Naive thymus-derived CD4-positive, alpha-beta T cell (primary cell): ENCODE results near the gene SLC12A4. TPM values are rescaled to one million over a fixed set of nuclear protein-coding genes. Genes with fewer than 3 reads are reported as not detected.

ENCODE experiments used
- ATAC-seq: fragments of 150-1000 bp; cut with Tn5 transposase; 2 replicates; pipeline ENCODE4 v1.10.0; 2021; ENCODE audit warnings: mild to moderate bottlenecking, moderate library complexity
- CTCF ChIA-PET: fragments of 350-600 bp; sonication (Branson Sonifier 250); formaldehyde crosslinking; loops from one replicate; lab custom pipeline; 2021; ENCODE audit warnings: antibody characterized with exemption; lab: Charles Lee
- POLR2A ChIA-PET: fragments of 350-600 bp; sonication (Branson Sonifier 250); formaldehyde crosslinking; loops from one replicate; lab custom pipeline; 2021; ENCODE audit warnings: antibody characterized with exemption, inconsistent platforms; lab: Charles Lee
- DNase-seq, 9 donors: peaks; one replicate each; pipeline versions ENCODE4 v3.0.0 to v3.0.0-alpha.2; 2020 to 2022; ENCODE audit warnings: mixed read lengths in 1 of 9
- H3K27ac ChIP-seq: one replicate; pipeline ENCODE4 v1.7.0; 2013; ENCODE audit warnings: mild to moderate bottlenecking, low read depth, low read length, moderate library complexity
- H3K27me3 ChIP-seq, 2 donors: one replicate each; pipeline ENCODE4 v1.7.0; 2013; ENCODE audit warnings: low read length in 2 of 2, mild to moderate bottlenecking in 2 of 2, moderate library complexity in 2 of 2; ENCODE audit not compliant: control insufficient read depth in 2 of 2, insufficient read depth in 2 of 2
- H3K36me3 ChIP-seq, 3 experiments: 1 replicate in 2 of 3; 2 replicates in 1 of 3; pipeline ENCODE4 v1.7.0; 2013; ENCODE audit warnings: low read length in 3 of 3, mild to moderate bottlenecking in 3 of 3, moderate library complexity in 1 of 3; ENCODE audit not compliant: insufficient read depth in 3 of 3, control insufficient read depth in 2 of 3
- H3K4me1 ChIP-seq, 2 donors: one replicate each; pipeline ENCODE4 v1.7.0; 2013; ENCODE audit warnings: low read length in 2 of 2, mild to moderate bottlenecking in 2 of 2, moderate library complexity in 1 of 2; ENCODE audit not compliant: control insufficient read depth in 2 of 2, insufficient read depth in 2 of 2
- H3K4me3 ChIP-seq: 2 replicates; pipeline ENCODE4 v1.7.0; 2013; ENCODE audit warnings: mild to moderate bottlenecking, low read length
- H3K9me3 ChIP-seq, 3 experiments: 1 replicate in 2 of 3; 2 replicates in 1 of 3; pipeline ENCODE4 v1.7.0; 2013; ENCODE audit warnings: low read length in 3 of 3; ENCODE audit not compliant: control insufficient read depth in 2 of 3
- H3K27ac Mint-ChIP-seq, 9 donors: one replicate each; pipeline ENCODE4 v1.8.0; 2020 to 2022; ENCODE audit warnings: mixed read lengths in 9 of 9, mild to moderate bottlenecking in 8 of 9, moderate library complexity in 5 of 9, inconsistent platforms in 2 of 9
- H3K27me3 Mint-ChIP-seq, 5 donors: one replicate each; pipeline ENCODE4 v1.8.0; 2021 to 2022; ENCODE audit warnings: mixed read lengths in 5 of 5, mild to moderate bottlenecking in 1 of 5
- H3K36me3 Mint-ChIP-seq, 5 donors: one replicate each; pipeline ENCODE4 v1.8.0; 2020 to 2022; ENCODE audit warnings: mixed read lengths in 5 of 5, mild to moderate bottlenecking in 3 of 5, inconsistent platforms in 1 of 5
- H3K4me1 Mint-ChIP-seq, 7 donors: one replicate each; pipeline ENCODE4 v1.8.0; 2020 to 2022; ENCODE audit warnings: mixed read lengths in 7 of 7, mild to moderate bottlenecking in 3 of 7, inconsistent platforms in 1 of 7
- H3K4me3 Mint-ChIP-seq, 10 donors: one replicate each; pipeline ENCODE4 v1.8.0; 2020 to 2022; ENCODE audit warnings: mild to moderate bottlenecking in 10 of 10, mixed read lengths in 10 of 10, moderate library complexity in 6 of 10, inconsistent platforms in 2 of 10
- H3K9me3 Mint-ChIP-seq, 11 donors: one replicate each; pipeline ENCODE4 v1.8.0; 2020 to 2022; ENCODE audit warnings: mixed read lengths in 11 of 11, mild to moderate bottlenecking in 4 of 11, inconsistent platforms in 1 of 11, moderate library complexity in 1 of 11
- intact Hi-C, 2 donors: fragments of 100-400 bp; cut with micrococcal nuclease; formaldehyde crosslinking; loops; one replicate each; pipeline ENCODE4 v1.15.1; 2023
- polyA plus RNA-seq, 2 donors: library from polyadenylated mRNA; unstranded; fragments of 300-500 nt; fragmentation: Illumina TruSeq; gene quantifications; one replicate each; pipeline ENCODE4 v1.2.3, GENCODE V29; 2021
- total RNA-seq, 6 experiments: library from RNA in 5 of 6; stranded (reverse) in 5 of 6; gene quantifications; 1 replicate in 5 of 6; 2 replicates in 1 of 6; pipeline ENCODE4 v1.2.3 and lab custom pipeline; 2021 to 2026

Gene SLC12A4
- total and polyA plus RNA-seq, 7 experiments from 2014 or later = 3.8 to 44.4 (median 28.1) TPM

DNA sequence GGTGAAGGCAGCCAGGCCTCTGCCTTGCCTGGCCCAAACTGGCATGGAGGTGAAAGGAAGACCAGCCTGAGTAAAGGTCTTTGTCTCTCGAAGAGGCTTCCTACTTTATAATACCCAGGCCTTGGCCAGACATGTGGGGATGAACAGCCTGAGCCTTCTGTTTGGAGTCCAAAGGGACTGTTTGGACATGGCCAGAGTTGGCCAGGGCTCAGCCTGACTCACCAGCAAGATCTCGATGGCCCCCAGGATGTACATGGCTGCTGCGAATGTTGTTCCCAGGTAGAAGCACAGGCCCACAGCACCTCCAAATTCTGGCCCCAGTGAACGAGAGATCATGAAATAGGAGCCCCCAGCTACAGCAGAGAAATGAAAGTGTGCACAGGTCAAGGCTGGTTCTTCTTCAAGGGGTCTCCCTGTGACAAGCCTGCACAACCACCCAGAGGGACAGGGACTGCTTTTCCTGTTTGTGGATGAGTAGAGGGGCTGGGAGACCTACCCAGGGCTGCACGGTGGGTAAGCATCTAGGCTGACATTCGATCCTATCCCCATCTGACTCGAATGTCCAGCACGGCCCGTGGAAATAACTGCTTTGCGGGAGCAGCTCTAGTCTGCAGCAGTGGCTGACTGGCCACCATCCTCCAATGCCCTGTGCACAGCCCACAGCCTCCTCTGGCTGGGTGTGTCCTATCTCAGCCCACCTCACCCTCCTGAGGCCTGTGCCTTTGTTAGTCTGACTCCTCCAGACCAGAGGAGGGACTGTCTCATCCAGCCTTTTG is 13.8 kb downstream of the SLC12A4 start:
- intact Hi-C loops = no loop called here
- no peak for DNase-seq
- no peaks in the 10 kb centered on the region for H3K4me1 ChIP-seq
- H3K4me1 Mint-ChIP-seq = peaks cover 0 to 9% (median 0%) of the 10 kb centered on the region in 7 donors
- H3K9me3 ChIP-seq = no peaks in the 10 kb centered on the region
- H3K4me3 ChIP-seq = no peak overlapping the region
- H3K36me3 Mint-ChIP-seq = peaks cover 0 to 12% (median 7%) of the 10 kb centered on the region in 5 donors
- ChIA-PET POLR2A (no interaction called here), CTCF (interaction anchor here (0.6 kb wide), 1 partner anchor 53 kb away, joined by 4 read pairs; no protein-coding TSS in a partner anchor)
- no peaks in the 10 kb centered on the region for H3K9me3 Mint-ChIP-seq
- no peaks in the 10 kb centered on the region for H3K27me3 Mint-ChIP-seq
- H3K27me3 ChIP-seq = no peaks in the 10 kb centered on the region
- H3K27ac ChIP-seq = no peak overlapping the region
- no peak overlapping the region for H3K27ac Mint-ChIP-seq
- H3K36me3 ChIP-seq = peaks cover 0 to 42% (median 0%) of the 10 kb centered on the region in 3 experiments
- no peak for ATAC-seq
- no peak overlapping the region for H3K4me3 Mint-ChIP-seq

DNA sequence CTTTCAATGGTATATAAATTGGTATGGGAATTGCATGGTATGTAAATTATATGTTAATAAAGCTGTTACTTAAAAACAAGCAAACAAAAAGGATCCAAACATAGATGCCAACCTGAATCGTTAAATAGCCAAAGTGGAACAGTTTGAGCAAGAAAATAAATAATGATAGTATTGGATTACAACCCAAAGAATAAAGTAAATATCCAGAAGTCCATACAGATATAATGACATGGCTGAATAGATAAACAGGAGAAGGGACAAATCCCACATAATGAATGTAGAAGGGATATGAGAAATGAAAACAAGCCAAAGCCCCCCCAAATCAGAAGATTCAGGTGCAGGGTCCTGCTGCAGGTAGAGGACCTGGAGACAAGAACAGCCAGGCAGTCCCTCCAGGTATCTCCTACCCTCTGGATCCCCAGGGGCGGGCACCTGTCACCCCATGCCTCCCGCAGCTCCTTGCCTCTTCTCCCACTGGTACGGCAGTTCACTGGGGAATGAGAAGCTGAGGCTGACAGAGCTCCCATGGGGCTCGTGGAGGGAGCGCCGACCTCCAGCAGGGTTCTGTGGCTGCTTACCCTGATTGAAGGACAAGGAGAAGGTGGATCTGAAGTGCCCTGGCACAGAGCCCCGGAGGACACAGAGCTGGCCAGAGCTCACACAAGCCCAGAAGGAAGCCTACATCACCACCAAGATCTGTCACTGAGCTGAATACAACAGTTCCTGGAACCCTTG is 14.6 kb downstream of the SLC12A4 start:
- peaks cover 0 to 10% (median 7%) of the 10 kb centered on the region in 5 donors for H3K36me3 Mint-ChIP-seq
- H3K4me3 ChIP-seq = no peak overlapping the region
- ChIA-PET POLR2A (interaction anchor here (0.6 to 1.0 kb wide), 3 partner anchors 9 to 248 kb away, joined by 3 read pairs; no protein-coding TSS in a partner anchor), CTCF (interaction anchor here (0.6 kb wide), 2 partner anchors 52 to 53 kb away, joined by 4 read pairs; no protein-coding TSS in a partner anchor)
- peaks cover 0 to 37% (median 0%) of the 10 kb centered on the region in 3 experiments for H3K36me3 ChIP-seq
- DNase-seq (no peak), ATAC-seq (no peak)
- no peak overlapping the region for H3K27ac ChIP-seq
- H3K9me3 Mint-ChIP-seq = no peaks in the 10 kb centered on the region
- no peaks in the 10 kb centered on the region for H3K27me3 ChIP-seq
- intact Hi-C loops = no loop called here
- H3K4me3 Mint-ChIP-seq = no peak overlapping the region
- H3K9me3 ChIP-seq = no peaks in the 10 kb centered on the region
- peaks cover 0 to 9% (median 0%) of the 10 kb centered on the region in 7 donors for H3K4me1 Mint-ChIP-seq
- no peaks in the 10 kb centered on the region for H3K4me1 ChIP-seq
- no peak overlapping the region for H3K27ac Mint-ChIP-seq
- no peaks in the 10 kb centered on the region for H3K27me3 Mint-ChIP-seq

DNA sequence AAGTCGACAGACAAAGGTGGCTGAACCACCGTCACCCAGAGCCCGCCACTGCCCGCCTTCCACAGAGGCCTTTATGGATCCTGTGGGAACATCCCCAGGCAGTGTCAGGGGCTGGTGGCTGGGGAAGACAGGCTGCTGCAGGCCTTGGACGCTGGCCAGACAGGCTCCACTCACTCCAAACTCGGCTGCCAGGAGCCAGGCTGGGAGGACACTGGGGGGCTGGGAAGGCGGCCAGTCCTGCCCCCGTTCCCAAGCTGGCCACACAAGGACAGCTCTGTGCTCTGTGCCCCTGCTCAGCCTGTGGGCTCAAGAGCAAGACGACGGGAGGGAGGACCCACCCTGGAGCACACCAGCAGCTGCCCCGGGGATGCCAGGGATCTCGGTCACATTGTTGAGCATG is 17.0 kb downstream of the SLC12A4 start:
- H3K4me1 Mint-ChIP-seq = peaks cover 0 to 9% (median 0%) of the 10 kb centered on the region in 7 donors
- no peaks in the 10 kb centered on the region for H3K9me3 Mint-ChIP-seq
- H3K9me3 ChIP-seq = no peaks in the 10 kb centered on the region
- POLR2A ChIA-PET = no interaction called here
- peaks cover 0 to 4% (median 0%) of the 10 kb centered on the region in 5 donors for H3K36me3 Mint-ChIP-seq
- H3K4me3 ChIP-seq = no peak overlapping the region
- intact Hi-C loops = no loop called here
- no peak overlapping the region for H3K27ac ChIP-seq
- H3K36me3 ChIP-seq = peaks cover 0 to 58% (median 0%) of the 10 kb centered on the region in 3 experiments
- no peaks in the 10 kb centered on the region for H3K4me1 ChIP-seq
- no peak for ATAC-seq
- H3K27ac Mint-ChIP-seq = no peak overlapping the region
- no peak for DNase-seq
- no peaks in the 10 kb centered on the region for H3K27me3 ChIP-seq
- H3K4me3 Mint-ChIP-seq = no peak overlapping the region
- H3K27me3 Mint-ChIP-seq = no peaks in the 10 kb centered on the region
- CTCF ChIA-PET = no interaction called here

DNA sequence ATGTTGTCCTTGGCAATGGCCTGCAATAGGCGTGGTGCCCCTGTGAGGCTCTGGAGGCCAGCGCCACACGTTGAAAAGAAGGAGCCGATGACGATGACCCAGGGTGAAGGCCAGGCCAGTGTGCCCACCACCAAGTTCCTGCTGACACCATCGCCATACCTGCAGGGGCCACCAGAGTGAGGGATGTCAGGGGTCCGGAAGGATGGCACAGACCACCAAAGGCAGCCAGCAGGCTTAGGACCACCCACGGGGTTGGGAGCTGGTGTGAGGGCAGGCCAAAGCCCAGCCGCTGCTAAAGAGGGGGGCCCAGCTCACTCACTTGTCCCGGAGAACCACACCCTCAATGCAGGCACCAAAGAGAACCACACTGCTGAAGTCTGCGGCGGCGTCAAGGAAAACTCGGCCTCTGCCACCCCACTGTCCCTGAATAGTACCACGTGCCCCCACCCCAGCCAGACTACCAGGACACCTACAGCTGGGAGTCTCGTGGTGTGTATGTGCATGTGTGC is 18.0 kb downstream of the SLC12A4 start:
- H3K27ac Mint-ChIP-seq = no peak overlapping the region
- no peak overlapping the region for H3K27ac ChIP-seq
- ATAC-seq = no peak
- H3K9me3 ChIP-seq = no peaks in the 10 kb centered on the region
- no peaks in the 10 kb centered on the region for H3K4me1 ChIP-seq
- H3K36me3 ChIP-seq = peaks cover 0 to 69% (median 0%) of the 10 kb centered on the region in 3 experiments
- H3K4me3 ChIP-seq = no peak overlapping the region
- ChIA-PET CTCF (no interaction called here), POLR2A (interaction anchor here (1.5 kb wide), 1 partner anchor 14 kb away, joined by 6 read pairs; the partner anchor contains the start of gene PSMB10)
- intact Hi-C loops = no loop called here
- H3K4me1 Mint-ChIP-seq = peaks cover 0 to 9% (median 0%) of the 10 kb centered on the region in 7 donors
- H3K9me3 Mint-ChIP-seq = no peaks in the 10 kb centered on the region
- H3K36me3 Mint-ChIP-seq = peaks cover 0 to 4% (median 2%) of the 10 kb centered on the region in 5 donors
- H3K27me3 Mint-ChIP-seq = no peaks in the 10 kb centered on the region
- H3K4me3 Mint-ChIP-seq = no peak overlapping the region
- DNase-seq = no peak
- no peaks in the 10 kb centered on the region for H3K27me3 ChIP-seq

DNA sequence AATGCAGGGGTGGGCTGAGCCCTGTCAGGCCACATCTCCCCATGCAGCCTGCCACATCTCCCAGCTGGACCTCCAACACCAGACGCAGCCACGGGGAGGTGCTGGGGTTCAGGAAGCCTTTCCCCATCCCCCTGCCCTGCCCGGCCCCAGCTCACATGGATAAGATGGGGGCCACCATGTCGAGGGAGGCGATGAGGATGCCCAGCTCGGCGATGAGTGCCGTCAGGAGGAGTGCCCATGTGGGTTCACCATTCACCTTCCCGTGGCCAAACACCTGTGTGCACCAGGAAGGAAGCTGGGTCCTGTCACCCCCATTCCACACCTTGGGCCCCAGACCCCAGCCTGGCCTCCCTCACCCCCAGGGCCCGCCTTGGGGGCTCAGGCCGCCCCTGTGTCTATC is 18.8 kb downstream of the SLC12A4 start:
- ATAC-seq (no peak), DNase-seq (no peak)
- Histone ChIP-seq H3K4me1 (no peaks in the 10 kb centered on the region), H3K27ac (no peak overlapping the region), H3K27me3 (no peaks in the 10 kb centered on the region), H3K4me3 (no peak overlapping the region), H3K36me3 (peaks cover 0 to 76% (median 0%) of the 10 kb centered on the region in 3 experiments), H3K9me3 (no peaks in the 10 kb centered on the region)
- Mint-ChIP-seq H3K4me1 (peaks cover 0 to 9% (median 0%) of the 10 kb centered on the region in 7 donors), H3K4me3 (no peak overlapping the region), H3K27me3 (no peaks in the 10 kb centered on the region), H3K27ac (no peak overlapping the region), H3K9me3 (no peaks in the 10 kb centered on the region), H3K36me3 (peaks cover 0 to 4% (median 2%) of the 10 kb centered on the region in 5 donors)
- ChIA-PET POLR2A (interaction anchor here (1.5 kb wide), 1 partner anchor 14 kb away, joined by 6 read pairs; the partner anchor contains the start of gene PSMB10), CTCF (no interaction called here)
- intact Hi-C loops = no loop called here

DNA sequence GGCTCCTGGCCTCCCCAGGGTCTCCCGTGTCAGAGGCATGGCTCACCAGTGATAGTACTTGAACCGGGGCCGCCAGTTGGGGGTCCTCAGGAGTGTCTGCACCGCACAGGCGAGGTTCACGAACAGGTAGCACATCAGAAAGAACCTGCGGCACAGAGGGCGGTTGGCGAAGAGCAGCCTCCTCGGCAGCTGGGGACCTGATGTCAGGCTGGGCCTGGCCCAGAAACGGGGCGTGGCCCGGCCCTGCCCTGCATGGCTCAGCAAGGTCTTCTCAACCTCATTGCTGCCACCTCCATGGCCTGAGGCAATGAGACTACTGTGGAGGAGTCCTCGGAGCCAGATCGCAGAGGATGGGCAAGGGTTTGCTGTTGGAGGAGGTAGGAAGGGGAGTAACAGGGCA is 20.4 kb downstream of the SLC12A4 start:
- H3K9me3 Mint-ChIP-seq = no peaks in the 10 kb centered on the region
- H3K4me1 ChIP-seq = no peaks in the 10 kb centered on the region
- H3K27me3 Mint-ChIP-seq = no peaks in the 10 kb centered on the region
- H3K4me1 Mint-ChIP-seq = peaks cover 0 to 4% (median 0%) of the 10 kb centered on the region in 7 donors
- CTCF ChIA-PET = no interaction called here
- no peak overlapping the region for H3K4me3 Mint-ChIP-seq
- no peaks in the 10 kb centered on the region for H3K9me3 ChIP-seq
- intact Hi-C loops = no loop called here
- DNase-seq = no peak
- peaks cover 0 to 80% (median 0%) of the 10 kb centered on the region in 3 experiments for H3K36me3 ChIP-seq
- no peak overlapping the region for H3K27ac ChIP-seq
- POLR2A ChIA-PET = interaction anchor here (1.2 kb wide), 1 partner anchor 17 kb away, joined by 4 read pairs; the partner anchor contains the start of gene CTRL
- H3K27ac Mint-ChIP-seq = peak overlapping the region in 1 of 9 donors; percentile 55
- peaks cover 0 to 4% (median 4%) of the 10 kb centered on the region in 5 donors for H3K36me3 Mint-ChIP-seq
- H3K4me3 ChIP-seq = no peak overlapping the region
- no peak for ATAC-seq
- H3K27me3 ChIP-seq = no peaks in the 10 kb centered on the region
